K562 (cell line): ENCODE data around the gene HEBP2. TPM values are rescaled to one million over a fixed set of nuclear protein-coding genes. Genes with fewer than 3 reads are reported as not detected.

Source experiments
- CBX8 ChIP-seq: fragments of 200-600 bp; sonication (generic); IDR thresholded peaks from 2 replicates; pipeline ENCODE4 v1.6.1; 2012; ENCODE audit warnings: borderline replicate concordance, mixed run types, low read depth, mild to moderate bottlenecking, moderate library complexity, mixed read lengths, low read length, control low read depth, inconsistent platforms; ENCODE audit not compliant: poor library complexity, severe bottlenecking; ENCODE audit errors: extremely low read depth
- E2F4 ChIP-seq: sonication (generic); formaldehyde crosslinking; IDR thresholded peaks from 2 replicates; pipeline ENCODE4 v1.8.0; 2022; ENCODE audit warnings: mild to moderate bottlenecking, low read depth, missing genetic modification reagents
- E2F6 ChIP-seq, 2 experiments: IDR thresholded peaks; 2 replicates each; pipeline ENCODE4 v1.6.1; 2011; ENCODE audit warnings: borderline replicate concordance in 1 of 2, control low read depth in 1 of 2, low read depth in 1 of 2, low read length in 1 of 2, mild to moderate bottlenecking in 1 of 2, mixed read lengths in 1 of 2, moderate library complexity in 1 of 2; ENCODE audit not compliant: insufficient read depth in 1 of 2, insufficient read length in 1 of 2, poor library complexity in 1 of 2, severe bottlenecking in 1 of 2; ENCODE audit errors: extremely low read depth in 1 of 2
- EP300 ChIP-seq: IDR thresholded peaks from 2 replicates; pipeline ENCODE4 v1.6.1; 2012; ENCODE audit warnings: low read length, improper control_type of control experiment
- ERF ChIP-seq: fragments of 450-650 bp; formaldehyde crosslinking; IDR thresholded peaks from 2 replicates; pipeline ENCODE4 v1.4.0; 2020; ENCODE audit warnings: mild to moderate bottlenecking, mixed read lengths
- ETV6 ChIP-seq, 3 experiments: fragments of 150-350 bp in 1 of 3; sonication (generic) in 1 of 3; formaldehyde crosslinking in 1 of 3; IDR thresholded peaks; 2 replicates each; pipeline versions ENCODE4 v1.6.1 to v1.8.0; 2014 to 2022; ENCODE audit warnings: borderline replicate concordance in 2 of 3, low read depth in 2 of 3, antibody characterized with exemption in 1 of 3, low read length in 1 of 3, mild to moderate bottlenecking in 1 of 3, missing genetic modification reagents in 1 of 3
- FOS ChIP-seq: IDR thresholded peaks from 3 replicates; pipeline ENCODE4 v1.6.1; 2011; ENCODE audit not compliant: insufficient read length; ENCODE audit errors: extremely low read depth
- HDGF ChIP-seq: fragments of 450-650 bp; IDR thresholded peaks from 2 replicates; pipeline ENCODE4 v1.6.1; 2016
- POLR2AphosphoS5 ChIP-seq: IDR thresholded peaks from 2 replicates; pipeline ENCODE4 v1.6.1; 2011; ENCODE audit warnings: mild to moderate bottlenecking, low read depth, low read length, moderate library complexity; ENCODE audit not compliant: control insufficient read depth, insufficient read depth
- RFX5 ChIP-seq: IDR thresholded peaks from 2 replicates; pipeline ENCODE4 v1.6.1; 2011; ENCODE audit warnings: low read depth, mild to moderate bottlenecking, improper control_type of control experiment, low read length
- SMAD1 ChIP-seq: fragments of 150-350 bp; IDR thresholded peaks from 2 replicates; pipeline ENCODE4 v1.6.1; 2014; ENCODE audit warnings: low read length, low read depth; ENCODE audit not compliant: partially characterized antibody
- TRIM28 ChIP-seq: fragments of 450-650 bp; IDR thresholded peaks from 2 replicates; pipeline ENCODE4 v1.6.1; 2017
- USF2 ChIP-seq: sonication (generic); formaldehyde crosslinking; IDR thresholded peaks from 2 replicates; pipeline ENCODE4 v1.5.0; 2020; ENCODE audit warnings: missing genetic modification reagents
- VEZF1 ChIP-seq: fragments of 200-800 bp; sonication (Bioruptor generic); IDR thresholded peaks from 2 replicates; pipeline ENCODE4 v1.6.1; 2017; ENCODE audit warnings: missing genetic modification characterization, missing compliant biosample characterization
- ZBTB26 ChIP-seq: fragments of 450-650 bp; formaldehyde crosslinking; IDR thresholded peaks from 2 replicates; pipeline ENCODE4 v1.4.0; 2022; ENCODE audit warnings: missing genetic modification characterization
- ZFP30 ChIP-seq: fragments of 250-450 bp; sonication (Bioruptor Pico); IDR thresholded peaks from 2 replicates; pipeline ENCODE4 v1.8.0; 2022; ENCODE audit warnings: moderate library complexity, mild to moderate bottlenecking, inconsistent platforms, borderline replicate concordance
- ZNF197 ChIP-seq: fragments of 200-800 bp; sonication (Bioruptor generic); IDR thresholded peaks from 2 replicates; pipeline ENCODE4 v1.6.1; 2016; ENCODE audit warnings: low read depth, missing genetic modification characterization, missing compliant biosample characterization
- ZNF584 ChIP-seq: fragments of 200-800 bp; sonication (Bioruptor generic); IDR thresholded peaks from 2 replicates; pipeline ENCODE4 v1.6.1; 2016; ENCODE audit warnings: low read depth, mild to moderate bottlenecking, missing genetic modification characterization, missing compliant biosample characterization
- ZNF75A ChIP-seq: fragments of 450-650 bp; formaldehyde crosslinking; IDR thresholded peaks from 2 replicates; pipeline ENCODE4 v1.4.0; 2020; ENCODE audit warnings: mild to moderate bottlenecking
- ZNF785 ChIP-seq: fragments of 250-450 bp; sonication (Bioruptor Pico); IDR thresholded peaks from 2 replicates; pipeline ENCODE4 v1.4.0; 2020; ENCODE audit warnings: mild to moderate bottlenecking
- polyA plus RNA-seq, 8 experiments: library from polyadenylated mRNA; depleted of rRNA in 4 of 8; stranded (reverse) in 5 of 8; unstranded in 3 of 8; fragments of >200 nt; fragmentation: Nextera tagmentation in 2 of 8; fragmentation: Illumina TruSeq in 1 of 8; extraction: Ambion mirVana in 2 of 8; extraction: Trizol in 1 of 8; gene quantifications; 2 replicates each; pipeline versions ENCODE4 v1.2.1 to v1.2.3, GENCODE V29; 2011 to 2014; ENCODE audit warnings: inconsistent platforms in 1 of 8, missing spikeins in 1 of 8
- total RNA-seq, 7 experiments: library from RNA; depleted of rRNA in 6 of 7; stranded (reverse); fragments of >200 nt in 6 of 7; fragmentation: Illumina TruSeq in 2 of 7; extraction: Trizol in 2 of 7; gene quantifications; 2 replicates each; pipeline versions ENCODE4 v1.2.1 to v1.2.3, GENCODE V29; 2011 to 2021; ENCODE audit warnings: low replicate concordance in 1 of 7

Gene HEBP2
- total and polyA plus RNA-seq, 9 of the 15 experiments (the other 6 are each of a cell fraction or from before 2014, with no cell fraction given): 8.5 to 63.7 (median 36.9) TPM

- no peak for TF ChIP-seq E2F4 (CRISPR knock-in tag)
- no peak for TF ChIP-seq E2F6 (IDR thresholded peaks at IDR 0.05; ENCODE audit: borderline replicate concordance in 1 of 2, extremely low read depth in 1 of 2, insufficient read depth in 1 of 2, insufficient read length in 1 of 2, low read depth in 1 of 2, low read length in 1 of 2, poor library complexity in 1 of 2, severe bottlenecking in 1 of 2)
- no peak for TF ChIP-seq ZNF75A
- no peak; the same call in 1 of the 2 replicates for TF ChIP-seq ZNF584 (CRISPR knock-in tag)
- TF ChIP-seq POLR2AphosphoS5: no peak
- no peak; the same call in 1 of the 2 replicates for TF ChIP-seq VEZF1 (CRISPR knock-in tag)
- no peak for TF ChIP-seq CBX8
- TF ChIP-seq FOS: no peak
- peak; percentile 53; the same call in 1 of the 2 replicates for TF ChIP-seq TRIM28
- no peak for TF ChIP-seq USF2 (CRISPR knock-in tag)
- no peak for TF ChIP-seq ZNF785 (CRISPR knock-in tag)
- TF ChIP-seq SMAD1: no peak
- peak; percentile 85 for TF ChIP-seq EP300
- TF ChIP-seq ETV6 (IDR thresholded peaks at IDR 0.05; ENCODE audit: borderline replicate concordance in 1 of 2, low read depth in 2 of 2, low read length in 1 of 2): no peak
- no peak for TF ChIP-seq ETV6 (CRISPR knock-in tag; IDR thresholded peaks at IDR 0.05; ENCODE audit: borderline replicate concordance)
- no peak for TF ChIP-seq ZFP30 (CRISPR knock-in tag)
- no peak for TF ChIP-seq ERF (CRISPR knock-in tag)
- TF ChIP-seq ZBTB26 (CRISPR knock-in tag): peak; percentile 69; the same call in 1 of the 2 replicates
- TF ChIP-seq HDGF: no peak
- TF ChIP-seq RFX5: no peak
- TF ChIP-seq ZNF197 (CRISPR knock-in tag): no peak
Observed at GRCh38 chr6:138393871-138394783, 9.9 kb upstream of the HEBP2 start (continued).
